Mesenteric fat pad (tissue), 1 donor: Measurements from ENCODE around the gene ATP6V0D1. TPM values are rescaled to one million over a fixed set of nuclear protein-coding genes. Genes with fewer than 3 reads are reported as not detected.
"Not testable (repeated sequence)": the region's sequence is repeated elsewhere in the genome, so short reads cannot be mapped to it uniquely, and the experiment has no call there.

Source experiments
- DNase-seq: peaks from one replicate; pipeline ENCODE4 v3.0.0-alpha.2; 2020; ENCODE audit warnings: low spot score
- total RNA-seq: library from RNA; stranded (reverse); fragmentation: NEBNext Ultra II Directional; extraction: Animal tissue kit (Norgen Biotek cat#: 25700); gene quantifications from one replicate; pipeline ENCODE4 v1.2.1, GENCODE V29; 2021
- donor health status: DM: yes; HTN: yes; CAD: no.

The ATP6V0D1 gene
- total RNA-seq, 1 donor from 2014 or later, result 89.5 TPM

DNA sequence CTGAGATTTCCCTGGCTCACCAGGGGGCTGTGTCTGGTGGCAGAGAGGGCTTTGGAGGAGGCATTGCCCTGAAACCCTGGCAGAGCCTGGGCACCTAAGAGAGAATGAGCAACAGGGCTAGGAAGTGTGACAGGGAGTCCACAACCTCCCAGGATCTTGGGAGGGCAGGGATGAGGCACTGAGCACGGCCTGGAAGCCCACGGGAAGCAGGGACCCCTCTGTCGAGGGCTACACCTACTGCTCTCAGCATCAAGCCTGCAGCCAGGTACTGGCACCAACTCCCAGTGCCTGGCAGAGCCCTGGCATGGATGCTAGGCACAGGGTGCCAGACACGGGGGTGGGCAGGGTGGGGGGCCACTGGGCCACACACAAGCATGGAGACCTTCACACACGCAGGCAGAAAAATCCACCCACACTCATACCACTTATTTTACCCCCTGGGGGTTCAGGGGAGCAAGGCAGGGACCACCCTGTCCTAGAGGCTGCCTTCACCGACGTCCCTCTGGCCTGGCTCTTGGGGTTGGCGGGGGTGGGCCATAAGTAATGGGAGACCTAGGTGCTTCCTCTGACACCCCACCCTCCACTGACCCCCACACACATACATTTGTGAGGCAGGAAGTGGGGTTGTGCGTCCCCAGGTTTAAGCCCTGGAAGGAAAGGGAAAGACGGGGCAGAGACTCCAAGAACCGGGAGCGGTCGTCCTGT, 51.0 kb downstream of the ATP6V0D1 start:
- no peak for DNase-seq

DNA sequence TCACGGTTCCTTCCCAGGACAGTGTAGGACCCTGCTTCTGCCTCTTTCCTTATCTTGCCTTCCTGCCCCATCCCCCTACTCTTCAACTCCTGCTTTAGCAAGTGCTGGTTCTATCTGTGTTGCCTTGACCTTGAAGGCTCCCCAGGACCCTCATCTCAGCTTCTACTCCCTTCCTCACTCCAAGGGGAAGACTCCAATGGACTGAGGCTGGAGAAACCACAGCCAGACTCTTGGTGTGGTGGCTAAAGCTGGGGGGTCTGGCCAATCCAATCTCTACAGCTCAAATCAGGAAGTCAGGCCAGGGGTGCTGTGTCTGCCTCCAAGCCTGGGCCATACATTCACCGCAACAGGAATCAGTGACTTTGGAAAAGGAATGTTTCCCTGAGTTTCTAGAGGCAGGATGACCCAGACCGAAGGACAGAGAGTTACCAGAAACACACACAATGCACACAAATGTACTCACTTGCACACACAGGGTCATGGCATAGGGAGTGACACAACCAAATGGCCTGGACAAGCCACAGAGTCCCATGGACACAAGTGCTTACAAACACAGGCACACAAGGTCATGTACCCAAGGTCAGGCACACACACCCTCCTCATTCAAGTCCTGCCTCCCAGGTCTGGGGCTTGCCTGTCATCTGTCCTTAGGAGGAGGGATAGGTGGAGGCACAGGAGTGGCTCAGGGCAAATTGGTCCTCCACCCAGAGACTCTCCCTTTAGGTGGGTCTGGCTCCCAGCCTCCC, 51.7 kb downstream of the ATP6V0D1 start:
- no peak for DNase-seq

DNA sequence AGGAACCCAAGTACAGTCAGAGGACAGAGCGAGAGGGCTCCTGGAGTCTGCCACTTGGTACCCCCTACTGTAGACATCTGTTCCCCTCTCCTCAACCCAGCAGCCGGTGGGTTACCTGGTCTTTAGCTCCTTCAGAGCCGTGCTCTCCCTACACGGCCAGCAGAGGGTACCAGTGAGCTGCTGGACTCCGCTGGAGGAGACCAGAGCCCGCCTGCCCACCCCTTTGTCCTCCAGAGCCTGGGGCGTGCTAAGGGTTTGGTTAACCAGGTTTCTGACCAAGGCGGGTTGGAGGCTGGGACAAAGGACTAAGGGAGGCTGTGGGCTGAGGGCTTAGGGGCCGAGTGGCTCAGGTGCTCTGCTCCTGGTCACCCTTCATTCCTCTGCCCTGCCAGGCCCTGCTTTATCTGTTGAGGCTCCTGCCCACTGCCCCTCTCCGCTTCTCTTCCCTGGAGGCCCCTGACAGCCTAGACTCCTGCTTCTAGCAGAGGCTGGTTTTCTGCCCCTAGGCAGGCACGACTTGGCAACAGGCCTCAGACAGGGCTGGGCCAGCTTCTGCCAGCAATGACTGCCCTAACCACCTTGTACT, 52.7 kb downstream of the ATP6V0D1 start:
- no peak for DNase-seq

DNA sequence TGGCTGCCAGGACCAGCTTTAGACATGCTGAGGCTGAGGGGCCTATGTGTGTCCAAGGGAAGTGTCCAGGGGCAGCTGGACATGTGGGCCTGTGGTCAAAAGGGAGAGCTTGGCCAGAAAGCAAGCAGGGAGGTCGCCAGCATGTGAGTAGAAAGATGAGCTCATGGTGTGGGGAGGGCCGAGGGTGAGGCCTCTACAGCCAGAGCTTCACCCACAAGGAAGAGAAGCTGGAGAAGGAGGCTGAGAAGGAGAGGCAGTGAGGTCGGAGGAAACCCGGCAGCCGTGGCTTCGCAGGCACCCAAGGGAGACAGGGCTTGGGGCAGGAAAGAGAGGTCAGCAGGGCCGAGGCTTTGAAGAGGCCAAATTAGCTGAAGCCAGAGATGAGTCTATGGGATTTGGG, 54.0 kb downstream of the ATP6V0D1 start:
- DNase-seq, result no peak

DNA sequence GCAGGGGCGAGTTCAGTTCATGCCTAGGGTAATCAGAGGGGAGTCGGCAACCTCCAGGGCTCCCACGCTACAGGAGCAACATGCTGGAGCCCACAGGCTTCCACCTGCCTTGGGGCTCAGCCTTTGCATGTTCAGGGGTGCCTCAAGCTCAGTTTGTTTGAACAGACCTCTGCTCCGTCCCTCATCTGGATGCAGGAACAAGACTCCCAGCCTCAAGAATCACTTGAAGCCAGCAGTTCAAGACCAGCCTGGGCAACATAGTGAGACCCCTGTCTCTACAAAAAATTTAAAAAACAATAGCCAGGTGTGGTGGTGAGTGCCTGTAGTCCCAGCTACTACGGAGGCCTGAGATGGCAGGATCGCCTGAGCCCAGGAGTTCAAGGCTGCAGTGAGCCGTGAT, 54.9 kb downstream of the ATP6V0D1 start:
- no peak for DNase-seq

DNA sequence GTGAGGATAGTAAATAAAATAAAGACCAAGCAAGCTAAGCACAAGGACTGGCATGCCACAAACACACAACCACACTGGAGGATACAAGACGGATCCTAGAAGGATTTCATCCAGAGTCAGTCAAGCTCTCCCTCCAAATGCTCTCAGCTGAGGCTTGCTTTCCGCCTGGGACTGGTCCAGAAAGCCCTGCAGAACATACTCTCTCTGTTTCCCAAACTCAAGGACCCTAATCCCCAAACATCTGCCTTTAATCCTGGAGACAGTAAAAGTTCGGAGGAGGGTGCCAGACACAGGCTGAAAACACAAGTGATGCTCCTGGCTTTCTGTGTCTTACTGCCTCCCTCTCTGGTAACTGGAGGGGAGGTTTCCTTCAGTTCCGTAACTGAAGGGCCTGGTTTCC, 55.4 kb downstream of the ATP6V0D1 start:
- no peak for DNase-seq

DNA sequence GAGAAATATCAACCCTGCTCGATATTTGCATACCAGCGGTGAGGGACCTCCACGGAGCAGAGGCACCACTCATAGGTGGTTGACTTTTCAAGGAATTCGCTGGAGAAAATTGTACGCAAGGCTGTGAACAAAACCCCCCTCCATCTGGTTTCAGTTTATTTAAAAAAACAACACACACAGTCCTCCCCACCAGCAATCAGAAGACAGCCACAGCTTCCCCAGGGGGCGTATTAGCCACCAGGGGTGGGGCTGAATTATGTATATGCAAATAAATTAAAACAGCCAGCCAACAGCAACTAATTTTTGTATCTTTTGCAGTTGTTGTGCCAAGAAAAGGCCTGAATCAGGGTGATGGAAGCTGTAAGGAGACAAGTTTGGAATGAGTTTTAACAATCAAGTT, 55.9 kb downstream of the ATP6V0D1 start:
- no peak for DNase-seq

DNA sequence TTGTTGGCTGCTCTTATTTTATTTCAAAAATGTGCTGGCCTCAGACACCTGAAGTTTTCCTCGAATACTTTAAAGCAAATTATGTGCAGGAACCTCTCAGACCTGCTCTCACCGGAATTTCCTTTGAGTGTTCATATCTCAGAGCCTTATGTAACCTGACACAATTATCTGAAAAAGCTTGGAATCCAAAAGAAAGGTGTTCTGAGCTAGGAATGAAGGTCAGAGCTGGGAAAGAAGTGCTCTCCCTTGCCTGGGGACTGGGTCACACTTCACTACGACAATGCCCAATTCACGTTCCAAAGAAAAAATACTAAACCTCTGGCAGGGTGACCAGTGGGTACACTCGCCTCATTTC, 56.7 kb downstream of the ATP6V0D1 start:
- no peak for DNase-seq

DNA sequence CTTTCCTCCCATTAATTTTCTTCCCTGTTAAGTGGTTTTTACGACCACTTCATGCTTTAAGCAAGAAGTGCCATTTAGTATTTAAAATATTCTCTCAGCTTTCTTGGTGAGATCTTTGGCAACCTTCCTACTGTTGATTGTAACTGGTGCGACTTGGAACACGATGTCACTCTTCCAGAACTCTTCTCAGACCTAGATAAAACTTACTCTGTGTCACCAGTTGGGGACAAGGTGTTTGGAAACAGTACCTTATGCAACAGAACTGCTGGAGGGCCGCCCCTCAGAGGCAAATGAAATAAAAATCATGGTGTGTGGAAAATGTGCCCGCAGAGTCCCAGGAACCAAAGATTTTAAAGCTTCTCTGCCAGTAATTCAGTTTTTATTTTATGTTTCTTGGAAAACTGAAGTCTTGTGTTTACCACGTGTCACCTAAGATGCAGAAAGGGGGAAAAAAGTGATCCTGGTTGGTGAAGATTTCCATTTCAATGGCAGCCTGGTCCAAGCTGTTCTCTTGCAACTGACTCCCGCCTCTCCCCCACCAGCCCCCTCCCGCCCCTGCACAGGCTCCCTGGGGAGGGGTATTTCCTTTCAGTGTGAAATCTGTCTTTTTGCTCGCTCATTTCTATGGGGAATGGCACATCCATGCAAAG, 57.2 kb downstream of the ATP6V0D1 start:
- no peak for DNase-seq

DNA sequence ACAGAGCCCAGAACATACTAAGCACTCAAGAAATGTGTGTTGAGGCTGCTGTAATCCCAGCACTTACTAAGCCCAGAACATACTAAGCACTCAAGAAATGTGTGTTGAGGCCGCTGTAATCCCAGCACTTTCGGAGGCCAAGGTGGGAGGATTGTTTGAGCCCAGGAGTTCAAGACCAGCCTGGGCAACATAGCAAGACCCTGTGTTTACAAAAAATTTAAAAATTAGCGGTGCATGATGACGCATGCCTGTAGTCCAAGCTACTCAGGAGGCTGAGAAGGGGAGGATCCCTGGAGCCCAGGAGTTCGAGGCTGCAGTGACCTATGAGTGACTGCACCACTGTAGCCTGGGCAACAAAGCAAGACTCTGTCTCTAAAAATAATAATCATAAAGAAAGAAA, 57.9 kb downstream of the ATP6V0D1 start:
- no peak for DNase-seq

DNA sequence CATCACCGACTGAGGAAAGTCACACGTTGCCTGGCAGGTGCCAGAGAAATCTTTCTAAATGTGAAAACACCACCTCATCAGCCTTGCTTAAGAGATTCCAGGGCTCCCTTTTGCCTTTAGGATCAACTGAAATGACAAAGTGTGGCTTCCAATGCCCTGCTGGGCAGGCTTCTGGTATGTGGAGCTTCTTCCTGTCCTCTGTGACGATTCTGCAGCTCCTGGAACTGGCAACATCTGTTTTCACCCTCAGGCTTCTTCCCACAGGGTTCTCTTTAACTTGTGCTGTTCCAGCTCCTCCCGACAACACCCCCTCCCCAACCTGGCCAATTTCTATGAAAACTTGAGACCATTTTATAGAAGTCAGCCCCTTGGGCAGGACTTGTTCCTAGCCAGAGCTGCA, 59.9 kb downstream of the ATP6V0D1 start:
- DNase-seq, result no peak

DNA sequence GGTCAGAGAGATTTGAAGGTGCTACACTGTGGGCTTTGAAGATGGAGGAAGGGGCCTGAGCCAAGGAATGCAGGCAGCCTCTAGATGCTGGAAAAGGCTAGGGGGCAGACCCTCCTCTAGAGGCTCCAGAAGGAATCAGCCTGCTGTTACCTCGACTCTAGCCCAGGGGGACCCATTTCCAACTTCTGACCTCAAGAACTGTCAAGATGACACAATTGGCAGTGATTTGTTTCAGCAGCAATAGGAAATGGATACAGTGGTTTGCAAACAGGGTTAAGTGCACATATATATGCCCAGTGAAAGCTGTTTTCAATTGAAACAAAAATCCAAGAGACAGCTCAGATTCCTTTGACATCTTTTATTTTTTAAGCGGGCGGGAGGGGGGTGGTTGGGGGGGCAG, 61.0 kb downstream of the ATP6V0D1 start:
- DNase-seq, result no peak

DNA sequence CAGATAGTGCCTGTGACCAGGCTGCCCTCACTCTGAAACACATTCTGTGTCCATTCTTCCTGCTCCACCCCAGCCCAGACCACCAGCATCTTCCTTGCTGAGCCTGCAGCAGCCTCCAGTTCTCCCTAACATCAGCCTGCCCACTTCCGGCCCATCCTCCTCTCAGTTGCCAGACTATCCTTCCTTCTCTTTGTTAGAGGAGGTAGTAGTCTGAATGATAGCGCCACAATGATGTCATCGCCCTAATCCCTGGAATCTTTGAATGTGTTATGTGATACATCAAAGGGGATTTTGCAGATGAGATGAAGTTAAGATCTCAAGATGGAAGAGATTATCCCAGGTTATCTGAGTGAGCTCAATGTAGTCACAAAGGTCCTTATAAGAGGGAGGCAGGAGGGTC, 61.5 kb downstream of the ATP6V0D1 start:
- no peak for DNase-seq

DNA sequence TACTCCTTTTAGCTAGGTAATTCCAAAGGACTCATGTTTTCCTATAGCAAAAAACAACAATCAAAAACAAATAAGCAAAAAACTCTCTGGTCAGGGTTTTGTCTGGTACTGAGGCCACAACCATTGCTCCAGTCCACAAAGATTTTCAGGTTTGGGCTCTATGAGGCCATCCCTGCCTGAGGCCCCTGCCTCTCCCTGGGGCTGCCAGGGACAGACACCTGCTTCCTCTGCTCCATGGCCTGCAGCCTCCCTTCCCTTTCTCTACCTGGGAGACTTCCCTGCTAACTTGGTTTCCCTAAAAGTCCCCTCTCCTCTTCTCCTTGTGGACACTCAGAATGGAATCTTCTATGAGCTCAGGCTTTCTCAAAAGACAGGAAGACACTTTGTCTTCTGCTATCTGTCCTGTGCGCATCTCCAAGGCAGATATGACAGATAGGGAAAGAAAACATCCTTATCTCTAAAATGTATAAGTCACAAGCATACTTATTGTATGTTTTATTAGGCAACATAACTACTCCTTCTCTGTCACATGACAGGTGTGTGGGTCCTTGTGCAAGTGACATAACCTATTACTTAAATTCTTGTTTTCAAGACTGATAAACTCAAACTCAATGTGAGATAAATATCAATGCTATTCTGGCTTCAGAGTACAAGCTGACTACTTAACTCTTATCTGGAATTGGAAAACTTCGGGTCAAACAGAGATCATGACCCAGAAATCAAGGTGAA, 63.5 kb downstream of the ATP6V0D1 start:
- no peak for DNase-seq

DNA sequence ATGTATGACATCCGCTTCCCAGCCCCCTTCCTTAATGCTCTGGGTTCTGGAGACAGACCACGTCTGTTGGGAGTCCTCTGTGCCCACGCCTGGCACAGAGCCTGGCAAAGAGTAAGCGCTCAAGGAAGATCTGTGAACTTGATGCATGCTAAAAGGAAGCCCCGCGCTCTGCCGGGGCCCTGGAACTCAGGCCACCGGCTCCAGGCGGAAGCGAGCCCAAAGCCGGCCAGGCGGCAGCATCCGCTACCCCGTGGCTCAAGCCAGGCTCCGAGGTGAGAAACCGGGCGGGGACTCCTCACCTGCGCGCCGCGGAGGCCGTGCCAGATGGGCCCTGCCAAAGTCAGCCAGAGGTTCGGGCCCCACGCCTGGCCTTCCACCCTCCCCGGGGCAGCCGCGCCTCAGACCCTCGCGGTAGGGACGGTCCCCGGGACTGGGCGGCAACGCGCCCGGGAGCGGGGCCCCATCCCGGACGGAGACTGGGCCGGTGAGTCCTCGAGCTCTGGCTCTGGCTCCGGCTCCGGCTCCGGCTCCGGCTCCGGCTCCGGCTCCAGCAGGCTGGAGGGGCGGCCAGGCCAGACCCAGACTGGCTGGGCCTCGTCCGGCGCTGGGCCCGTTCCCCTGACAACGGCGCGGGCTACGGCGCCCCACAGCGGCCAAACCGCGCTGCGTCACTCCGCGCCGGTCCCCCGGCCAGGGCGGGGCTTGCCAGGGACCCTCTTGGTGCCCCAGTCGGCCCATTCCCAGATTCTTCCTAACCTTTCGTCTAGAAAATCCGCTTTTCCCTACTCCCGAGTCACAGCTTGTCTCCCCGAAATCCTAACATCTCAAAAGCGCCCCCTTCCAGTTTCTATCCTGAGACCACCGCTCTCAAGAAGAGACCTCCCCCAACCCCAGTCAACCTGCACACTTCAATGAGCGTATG, 64.8 kb downstream of the ATP6V0D1 start, which contains the start of gene ZDHHC1:
Gene ZDHHC1 (minus strand): TSS at position 606 of the 922 bp plus-strand sequence. CDS start 8,702 bp downstream, outside the sequence.
- DNase-seq, result no peak

DNA sequence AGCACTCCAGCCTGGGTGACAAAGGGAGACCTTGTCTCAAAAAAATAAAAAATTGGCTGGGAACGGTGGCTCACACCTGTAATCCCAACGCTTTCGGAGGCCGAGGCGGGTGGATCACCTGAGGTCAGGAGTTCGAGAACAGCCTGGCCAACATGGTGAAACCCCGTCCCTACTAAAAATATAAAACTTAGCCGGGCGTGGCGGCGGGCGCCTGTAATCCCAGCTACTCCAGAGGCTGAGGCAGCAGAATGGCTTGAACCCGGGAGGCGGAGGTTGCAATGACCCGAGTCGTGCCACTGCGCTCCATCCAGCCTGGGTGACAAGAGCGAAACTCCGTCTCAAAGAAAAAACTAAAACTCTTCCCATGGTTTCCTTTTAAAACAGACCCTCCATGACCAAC, 65.5 kb downstream of the ATP6V0D1 start:
- DNase-seq, result not testable (repeated sequence)

DNA sequence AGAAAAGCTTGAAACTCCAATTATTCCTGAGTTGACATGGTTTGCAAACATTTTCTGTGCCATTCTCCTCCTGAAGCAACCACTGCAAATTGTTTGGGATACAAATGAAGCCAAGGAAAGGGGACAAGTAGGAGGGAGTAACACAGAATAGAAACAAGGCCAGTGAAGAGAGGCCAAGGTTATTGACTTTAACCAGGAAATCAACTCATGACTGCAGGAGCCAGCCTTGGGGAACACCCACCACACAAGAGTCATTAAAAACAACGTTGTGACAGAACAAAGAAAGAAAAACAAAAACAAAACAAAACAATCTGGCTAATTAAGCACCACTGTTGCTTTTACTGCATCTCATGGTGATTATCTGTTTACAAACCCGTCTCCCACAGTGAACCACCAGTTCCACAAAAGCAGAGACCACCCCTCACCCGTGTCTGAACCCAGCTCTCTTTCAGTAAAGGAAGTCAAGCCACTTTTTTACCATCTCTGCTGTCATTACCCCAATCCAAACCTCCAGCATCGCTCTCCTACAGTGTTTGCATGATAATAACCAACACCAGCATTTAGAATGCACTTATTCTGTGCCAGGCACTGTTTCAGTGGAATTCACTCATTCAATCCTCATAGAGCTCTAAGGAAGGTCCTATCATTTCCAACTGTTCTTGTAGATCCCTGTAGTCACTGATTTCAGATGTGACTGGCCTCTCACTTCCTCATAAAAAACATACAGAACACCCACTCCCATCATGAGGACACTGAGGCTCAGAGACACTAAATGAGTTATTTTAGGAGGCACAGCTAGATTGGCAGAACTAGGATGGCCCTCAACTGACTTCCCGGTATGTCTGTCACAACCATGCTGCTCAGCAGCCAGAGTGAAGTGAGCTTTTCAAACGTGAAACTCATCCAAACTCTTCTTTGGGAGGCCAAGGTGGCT, 66.7 kb downstream of the ATP6V0D1 start:
- no peak for DNase-seq

DNA sequence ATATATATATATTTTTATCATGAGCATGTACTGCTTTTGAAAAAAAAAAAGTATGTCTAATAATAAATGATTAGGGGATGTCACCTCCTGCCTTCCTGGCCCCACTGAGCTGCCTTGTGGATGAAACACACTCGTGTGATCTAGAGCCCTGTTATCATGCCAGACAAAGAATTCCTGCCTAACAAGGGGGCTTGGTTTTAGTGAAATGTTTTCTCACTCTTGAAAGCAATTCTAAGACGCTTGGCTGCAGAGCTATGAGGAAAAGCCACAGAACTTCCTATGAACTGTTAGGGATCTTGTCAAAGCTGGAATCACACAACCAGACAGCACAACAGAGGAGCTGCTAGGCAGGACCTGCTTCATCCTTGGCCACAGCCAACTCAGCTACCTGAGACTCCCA, 68.7 kb downstream of the ATP6V0D1 start:
- DNase-seq, result no peak

DNA sequence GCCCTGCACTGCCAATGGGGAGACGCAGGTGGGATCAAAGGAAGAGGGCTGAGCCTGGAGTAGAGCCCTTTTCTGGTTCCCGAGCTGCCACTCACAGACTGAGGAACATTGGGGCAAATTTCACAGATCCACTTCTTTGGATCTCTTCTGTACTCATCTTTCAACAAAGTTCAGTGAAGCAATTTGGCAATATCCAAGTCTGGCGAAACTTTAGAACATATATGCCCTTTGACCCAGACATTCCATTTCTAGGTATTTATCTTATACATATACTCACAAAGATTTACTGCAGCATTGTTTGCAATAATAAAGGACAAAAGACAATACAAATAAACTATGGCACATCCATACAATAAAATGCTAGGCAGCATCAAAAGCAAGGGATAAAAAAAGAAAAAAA, 69.6 kb downstream of the ATP6V0D1 start:
- no peak for DNase-seq
